H9 (cell line): Measurements from ENCODE around the gene MYO1D. TPM values are rescaled to one million over a fixed set of nuclear protein-coding genes. Genes with fewer than 3 reads are reported as not detected.

Experiments used
- DNase-seq: peaks from one replicate; pipeline ENCODE4 v3.0.0-alpha.2; 2017
- H2AFZ ChIP-seq: one replicate; pipeline ENCODE4 v1.6.1; 2013; ENCODE audit warnings: mild to moderate bottlenecking, low read length, control low read depth, moderate library complexity
- H2AK5ac ChIP-seq: 2 replicates; pipeline ENCODE4 v1.6.1; 2013; ENCODE audit warnings: low read length, control low read depth, mixed read lengths; ENCODE audit not compliant: insufficient read length
- H2BK120ac ChIP-seq: one replicate; pipeline ENCODE4 v1.6.1; 2013; ENCODE audit warnings: low read depth, mild to moderate bottlenecking, low read length, control low read depth, inconsistent platforms; ENCODE audit not compliant: poor library complexity, severe bottlenecking
- H2BK12ac ChIP-seq: 2 replicates; pipeline ENCODE4 v1.6.1; 2013; ENCODE audit warnings: low read length, control low read depth, mixed read lengths, low read depth; ENCODE audit not compliant: insufficient read length
- H2BK15ac ChIP-seq: 2 replicates; pipeline ENCODE4 v1.6.1; 2013; ENCODE audit warnings: low read depth, low read length, control low read depth
- H2BK20ac ChIP-seq: one replicate; pipeline ENCODE4 v1.6.1; 2013; ENCODE audit warnings: low read depth, mild to moderate bottlenecking, low read length, control low read depth, inconsistent platforms; ENCODE audit not compliant: poor library complexity, severe bottlenecking
- H2BK5ac ChIP-seq: 2 replicates; pipeline ENCODE4 v1.6.1; 2013; ENCODE audit warnings: low read length, control low read depth, mixed read lengths; ENCODE audit not compliant: insufficient read length
- H3K14ac ChIP-seq: 2 replicates; pipeline ENCODE4 v1.6.1; 2013; ENCODE audit warnings: low read length, control low read depth; ENCODE audit not compliant: insufficient read depth
- H3K18ac ChIP-seq: 2 replicates; pipeline ENCODE4 v1.6.1; 2013; ENCODE audit warnings: low read depth, mild to moderate bottlenecking, mixed read lengths, low read length, control low read depth; ENCODE audit not compliant: insufficient read length
- H3K23ac ChIP-seq: 2 replicates; pipeline ENCODE4 v1.6.1; 2013; ENCODE audit warnings: low read length, control low read depth, mixed read lengths, low read depth; ENCODE audit not compliant: insufficient read length
- H3K23me2 ChIP-seq: 2 replicates; pipeline ENCODE4 v1.6.1; 2013; ENCODE audit warnings: low read depth, mild to moderate bottlenecking, mixed read lengths, low read length, control low read depth; ENCODE audit not compliant: insufficient read length, poor library complexity, severe bottlenecking
- H3K27ac ChIP-seq: 2 replicates; pipeline ENCODE4 v1.5.1; 2013; ENCODE audit warnings: low read length, control low read depth, mixed read lengths, low read depth; ENCODE audit not compliant: insufficient read length
- H3K27me3 ChIP-seq: 2 replicates; pipeline ENCODE4 v1.6.1; 2013; ENCODE audit warnings: low read length, control low read depth, inconsistent platforms; ENCODE audit not compliant: insufficient read depth
- H3K4ac ChIP-seq: 2 replicates; pipeline ENCODE4 v1.6.1; 2013; ENCODE audit warnings: low read depth, mild to moderate bottlenecking, control low read depth, inconsistent platforms, low read length, moderate library complexity
- H3K4me1 ChIP-seq: 2 replicates; pipeline ENCODE4 v1.6.1; 2013; ENCODE audit warnings: low read length, control low read depth, inconsistent platforms; ENCODE audit not compliant: insufficient read depth
- H3K4me2 ChIP-seq: 2 replicates; pipeline ENCODE4 v1.6.1; 2013; ENCODE audit warnings: low read length, control low read depth, mixed read lengths; ENCODE audit not compliant: insufficient read length, insufficient read depth
- H3K56ac ChIP-seq: 2 replicates; pipeline ENCODE4 v1.6.1; 2013; ENCODE audit warnings: low read depth, mild to moderate bottlenecking, mixed read lengths, low read length, control low read depth; ENCODE audit not compliant: insufficient read length
- H3K79me1 ChIP-seq: 2 replicates; pipeline ENCODE4 v1.6.1; 2013; ENCODE audit warnings: low read depth, mild to moderate bottlenecking, moderate library complexity, low read length, control low read depth, inconsistent platforms; ENCODE audit not compliant: insufficient read depth, poor library complexity, severe bottlenecking
- H3K79me2 ChIP-seq: 2 replicates; pipeline ENCODE4 v1.6.1; 2013; ENCODE audit warnings: low read length, control low read depth, inconsistent platforms; ENCODE audit not compliant: insufficient read depth
- H3K9ac ChIP-seq: 2 replicates; pipeline ENCODE4 v1.6.1; 2013; ENCODE audit warnings: low read length, control low read depth, mixed read lengths; ENCODE audit not compliant: insufficient read length; ENCODE audit errors: extremely low read depth
- H3K9me3 ChIP-seq: one replicate; pipeline ENCODE4 v1.6.1; 2013; ENCODE audit warnings: low read depth, low read length, inconsistent platforms; ENCODE audit not compliant: control insufficient read depth
- H3T11ph ChIP-seq: one replicate; pipeline ENCODE4 v1.6.1; 2013; ENCODE audit warnings: mild to moderate bottlenecking, low read length, control low read depth, inconsistent platforms
- H4K20me1 ChIP-seq: one replicate; pipeline ENCODE4 v1.6.1; 2013; ENCODE audit not compliant: control insufficient read depth, insufficient read length, insufficient read depth
- H4K5ac ChIP-seq: 2 replicates; pipeline ENCODE4 v1.6.1; 2013; ENCODE audit warnings: low read depth, mild to moderate bottlenecking, mixed read lengths, low read length, control low read depth; ENCODE audit not compliant: insufficient read length
- H4K8ac ChIP-seq: replicated peaks from 2 replicates; pipeline ENCODE4 v1.6.1; 2013; ENCODE audit warnings: low read length, control low read depth, mixed read lengths, low read depth; ENCODE audit not compliant: insufficient read length
- H4K91ac ChIP-seq: 2 replicates; pipeline ENCODE4 v1.6.1; 2013; ENCODE audit warnings: low read depth, mild to moderate bottlenecking, moderate library complexity, mixed read lengths, low read length, control low read depth; ENCODE audit not compliant: insufficient read length
- H3K27ac Mint-ChIP-seq, 3 experiments: 2 replicates in 2 of 3; 3 replicates in 1 of 3; pipeline ENCODE4 v1.8.0; 2020 to 2021; ENCODE audit warnings: mixed read lengths in 3 of 3, mild to moderate bottlenecking in 1 of 3, moderate library complexity in 1 of 3
- H3K27me3 Mint-ChIP-seq: 2 replicates; pipeline ENCODE4 v1.8.0; 2021; ENCODE audit warnings: low read depth, mild to moderate bottlenecking, moderate library complexity, mixed read lengths
- H3K36me3 Mint-ChIP-seq, 3 experiments: 2 replicates in 2 of 3; 3 replicates in 1 of 3; pipeline ENCODE4 v1.8.0; 2020 to 2021; ENCODE audit warnings: low read depth in 3 of 3, mixed read lengths in 3 of 3; ENCODE audit not compliant: insufficient read depth in 1 of 3
- H3K4me1 Mint-ChIP-seq, 2 experiments: 2 replicates each; pipeline ENCODE4 v1.8.0; 2020; ENCODE audit warnings: mixed read lengths in 2 of 2
- H3K4me3 Mint-ChIP-seq, 2 experiments: 2 replicates in 1 of 2; 3 replicates in 1 of 2; pipeline ENCODE4 v1.8.0; 2020 to 2021; ENCODE audit warnings: mild to moderate bottlenecking in 2 of 2, mixed read lengths in 2 of 2, moderate library complexity in 1 of 2
- H3K9me3 Mint-ChIP-seq, 2 experiments: 2 replicates in 1 of 2; 3 replicates in 1 of 2; pipeline ENCODE4 v1.8.0; 2020; ENCODE audit warnings: mild to moderate bottlenecking in 2 of 2, mixed read lengths in 2 of 2, moderate library complexity in 1 of 2
- CTCF ChIP-seq: fragments of 200-600 bp; sonication (generic); conservative IDR thresholded peaks from 3 replicates; pipeline ENCODE4 v1.8.0; 2021; ENCODE audit warnings: antibody characterized with exemption, mild to moderate bottlenecking
- total RNA-seq: library from RNA; stranded (reverse); gene quantifications from 2 replicates; pipeline ENCODE4 v1.2.1, GENCODE V29; 2021

MYO1D gene
- total RNA-seq, 1 experiment from 2014 or later: 19.0 TPM

GRCh38 chr17:32713081-32713480 lies 163.8 kb downstream of the MYO1D start:
- H3K4me3 Mint-ChIP-seq: no peak overlapping the region
- H3T11ph ChIP-seq: no peak overlapping the region

More at GRCh38 chr17:32713081-32713480, 163.8 kb downstream of the MYO1D start:
- Histone ChIP-seq H3K14ac (no peak overlapping the region), H4K20me1 (no peaks in the 10 kb centered on the region), H3K79me2 (no peaks in the 10 kb centered on the region), H3K27ac (no peak overlapping the region), H2BK20ac (no peak overlapping the region), H3K4me2 (no peak overlapping the region), H4K5ac (no peak overlapping the region), H3K4ac (no peak overlapping the region), H4K91ac (no peak overlapping the region), H3K4me1 (no peaks in the 10 kb centered on the region), H3K27me3 (no peaks in the 10 kb centered on the region), H3K79me1 (no peaks in the 10 kb centered on the region), H4K8ac (no peak overlapping the region), H2BK12ac (no peak overlapping the region), H2AK5ac (no peak overlapping the region), H2AFZ (no peak overlapping the region), H3K23ac (no peak overlapping the region), H3K18ac (no peak overlapping the region), H3K23me2 (no peaks in the 10 kb centered on the region), H3K9ac (no peak overlapping the region), H2BK15ac (no peak overlapping the region), H2BK120ac (no peak overlapping the region), H2BK5ac (no peak overlapping the region), H3K9me3 (no peaks in the 10 kb centered on the region), H3K56ac (no peak overlapping the region)
- Mint-ChIP-seq H3K27me3 (no peaks in the 10 kb centered on the region), H3K9me3 (peaks cover 3% of the 10 kb centered on the region in 2 experiments; a peak in 2 of 5 replicates), H3K36me3 (peaks cover 6 to 32% (median 19%) of the 10 kb centered on the region in 3 experiments), H3K27ac (no peak overlapping the region), H3K4me1 (no peaks in the 10 kb centered on the region)
- no peak for DNase-seq
- no peak for TF ChIP-seq CTCF
